ENCODE measurements around the gene CER1. TPM values are rescaled to one million over a fixed set of nuclear protein-coding genes. Genes with fewer than 3 reads are reported as not detected.

The CER1 gene
- total RNA-seq, 1 donor from 2014 or later: not detected

- TF ChIP-seq, protein P1, sequence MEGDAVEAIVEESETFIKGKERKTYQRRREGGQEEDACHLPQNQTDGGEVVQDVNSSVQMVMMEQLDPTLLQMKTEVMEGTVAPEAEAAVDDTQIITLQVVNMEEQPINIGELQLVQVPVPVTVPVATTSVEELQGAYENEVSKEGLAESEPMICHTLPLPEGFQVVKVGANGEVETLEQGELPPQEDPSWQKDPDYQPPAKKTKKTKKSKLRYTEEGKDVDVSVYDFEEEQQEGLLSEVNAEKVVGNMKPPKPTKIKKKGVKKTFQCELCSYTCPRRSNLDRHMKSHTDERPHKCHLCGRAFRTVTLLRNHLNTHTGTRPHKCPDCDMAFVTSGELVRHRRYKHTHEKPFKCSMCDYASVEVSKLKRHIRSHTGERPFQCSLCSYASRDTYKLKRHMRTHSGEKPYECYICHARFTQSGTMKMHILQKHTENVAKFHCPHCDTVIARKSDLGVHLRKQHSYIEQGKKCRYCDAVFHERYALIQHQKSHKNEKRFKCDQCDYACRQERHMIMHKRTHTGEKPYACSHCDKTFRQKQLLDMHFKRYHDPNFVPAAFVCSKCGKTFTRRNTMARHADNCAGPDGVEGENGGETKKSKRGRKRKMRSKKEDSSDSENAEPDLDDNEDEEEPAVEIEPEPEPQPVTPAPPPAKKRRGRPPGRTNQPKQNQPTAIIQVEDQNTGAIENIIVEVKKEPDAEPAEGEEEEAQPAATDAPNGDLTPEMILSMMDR (IDR thresholded peaks at IDR 0.05; ENCODE audit: unreplicated experiment): no peak
- Mint-ChIP-seq H3K4me3 (ENCODE audit: low read depth) (no peak overlapping the region), H3K36me3 (ENCODE audit: insufficient read depth) (peaks cover 12% of the 10 kb centered on the region), H3K9me3 (ENCODE audit: low read depth) (no peaks in the 10 kb centered on the region), H3K27ac (no peak overlapping the region), H3K4me1 (ENCODE audit: low read depth) (no peaks in the 10 kb centered on the region), H3K27me3 (no peaks in the 10 kb centered on the region)
- no peak for DNase-seq (ENCODE audit: low spot score, unreplicated experiment)
Measured at GRCh38 chr9:14671377-14671776, 51.2 kb downstream of the CER1 start.

DNA sequence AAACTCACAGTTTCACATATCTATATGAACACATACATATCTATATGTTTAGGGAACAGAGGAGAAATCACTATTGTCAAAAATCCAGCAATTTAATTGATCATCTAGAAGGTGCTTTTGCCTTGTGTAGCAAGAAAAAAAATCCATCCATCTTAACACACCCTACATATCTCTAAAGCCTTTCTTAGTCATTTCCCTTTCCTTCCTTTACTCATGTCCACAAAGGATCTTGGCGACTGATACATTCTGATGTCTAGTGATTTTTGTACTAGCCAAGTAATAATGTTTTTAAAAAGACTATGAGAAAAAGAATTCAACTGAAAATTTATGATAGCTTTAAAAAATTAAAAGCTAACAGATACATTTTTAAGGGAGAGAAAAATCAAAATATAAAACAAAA lies 51.8 kb downstream of the CER1 start:
- no peaks in the 10 kb centered on the region for H3K9me3 Mint-ChIP-seq (ENCODE audit: low read depth)
- no peak overlapping the region for H3K4me3 Mint-ChIP-seq (ENCODE audit: low read depth)
- no peak overlapping the region for H3K27ac Mint-ChIP-seq
- no peaks in the 10 kb centered on the region for H3K4me1 Mint-ChIP-seq (ENCODE audit: low read depth)
- DNase-seq (ENCODE audit: low spot score, unreplicated experiment): no peak
- H3K27me3 Mint-ChIP-seq: no peaks in the 10 kb centered on the region
- peaks cover 12% of the 10 kb centered on the region for H3K36me3 Mint-ChIP-seq (ENCODE audit: insufficient read depth)
- TF ChIP-seq, protein P1 (IDR thresholded peaks at IDR 0.05; ENCODE audit: unreplicated experiment): no peak

Other genes with a start within 250 kb of the CER1 start
- gene ZDHHC21, start 29.3 kb downstream of the CER1 start, total RNA-seq: 20.0 and 21.2 TPM in 2 replicates
- 11.4 and 13.2 TPM in 2 replicates for gene FREM1, start 187.7 kb upstream of the CER1 start, total RNA-seq

All from progenitor cell of endocrine pancreas (in vitro differentiated cells).